Activated T-cell treated with anti-CD3 and anti-CD28 coated beads, Interleukin-2, amount 50 U/mL, for 72 hours (primary cell): ENCODE results near the gene CBX5. TPM values are rescaled to one million over a fixed set of nuclear protein-coding genes. Genes with fewer than 3 reads are reported as not detected.
"Not testable (repeated sequence)": the region's sequence is repeated elsewhere in the genome, so short reads cannot be mapped to it uniquely, and the experiment has no call there.

Experiments used
- ATAC-seq, 2 donors: fragments of 150-1000 bp; cut with Tn5 transposase; replicated peaks in 1 of 2; 2 replicates each; pipeline ENCODE4 v1.10.0; 2021; ENCODE audit warnings: moderate library complexity in 2 of 2, mild to moderate bottlenecking in 1 of 2
- DNase-seq, 2 donors: peaks; one replicate each; pipeline ENCODE4 v3.0.0; 2021 to 2022; ENCODE audit warnings: mixed read lengths in 1 of 2
- H3K27ac Mint-ChIP-seq: one replicate; pipeline ENCODE4 v1.8.0; 2022; ENCODE audit warnings: mild to moderate bottlenecking, moderate library complexity, mixed read lengths
- H3K27me3 Mint-ChIP-seq: one replicate; pipeline ENCODE4 v1.8.0; 2022; ENCODE audit warnings: low read depth, mixed read lengths
- H3K36me3 Mint-ChIP-seq, 2 donors: one replicate each; pipeline ENCODE4 v1.8.0; 2022; ENCODE audit warnings: mixed read lengths in 2 of 2, mild to moderate bottlenecking in 1 of 2; ENCODE audit not compliant: insufficient read depth in 2 of 2
- H3K4me1 Mint-ChIP-seq: one replicate; pipeline ENCODE4 v1.8.0; 2022; ENCODE audit warnings: low read depth, mixed read lengths
- H3K4me3 Mint-ChIP-seq, 2 donors: one replicate each; pipeline ENCODE4 v1.8.0; 2022; ENCODE audit warnings: mild to moderate bottlenecking in 2 of 2, mixed read lengths in 2 of 2, moderate library complexity in 2 of 2
- H3K9me3 Mint-ChIP-seq, 2 donors: one replicate each; pipeline ENCODE4 v1.8.0; 2022; ENCODE audit warnings: mixed read lengths in 2 of 2
- total RNA-seq, 2 donors: library from RNA; stranded (reverse); gene quantifications; one replicate each; pipeline ENCODE4 v1.2.3, GENCODE V29; 2022

Gene CBX5
- total RNA-seq, 2 donors from 2014 or later = 89.4 to 108 TPM

GRCh38 chr12:54286042-54287030, 6.4 kb upstream of the CBX5 start:
- DNase-seq (peak in 1 of 2 donors; percentile 23), ATAC-seq (peak in 1 of 2 donors; percentile 5)
- H3K27me3 Mint-ChIP-seq = no peaks in the 10 kb centered on the region
- H3K4me3 Mint-ChIP-seq = peak overlapping the region in 1 of 2 donors; percentile 39
- H3K36me3 Mint-ChIP-seq = peaks cover 24 to 25% of the 10 kb centered on the region in 2 donors
- no peaks in the 10 kb centered on the region for H3K9me3 Mint-ChIP-seq
- H3K27ac Mint-ChIP-seq = peak overlapping the region; percentile 87
- peaks cover 53% of the 10 kb centered on the region for H3K4me1 Mint-ChIP-seq

GRCh38 chr12:54285150-54286041, 5.5 kb upstream of the CBX5 start:
- H3K4me3 Mint-ChIP-seq = peak overlapping the region in 1 of 2 donors; percentile 39
- H3K36me3 Mint-ChIP-seq = peaks cover 24 to 25% of the 10 kb centered on the region in 2 donors
- DNase-seq = no peak
- no peaks in the 10 kb centered on the region for H3K27me3 Mint-ChIP-seq
- no peaks in the 10 kb centered on the region for H3K9me3 Mint-ChIP-seq
- no peak overlapping the region for H3K27ac Mint-ChIP-seq
- H3K4me1 Mint-ChIP-seq = peaks cover 53% of the 10 kb centered on the region
- no peak for ATAC-seq

GRCh38 chr12:54284070-54284780, 4.3 kb upstream of the CBX5 start:
- not testable (repeated sequence) for ATAC-seq, DNase-seq, H3K27ac Mint-ChIP-seq, H3K9me3 Mint-ChIP-seq, H3K27me3 Mint-ChIP-seq, H3K4me3 Mint-ChIP-seq
- Mint-ChIP-seq H3K36me3 (peaks cover 24 to 25% of the 10 kb centered on the region in 2 donors), H3K4me1 (peaks cover 53% of the 10 kb centered on the region)

GRCh38 chr12:54282949-54283593, 3.1 kb upstream of the CBX5 start:
- no peak overlapping the region for H3K4me3 Mint-ChIP-seq
- H3K9me3 Mint-ChIP-seq = no peaks in the 10 kb centered on the region
- DNase-seq = peak in 1 of 2 donors; percentile 46
- no peaks in the 10 kb centered on the region for H3K27me3 Mint-ChIP-seq
- peaks cover 58% of the 10 kb centered on the region for H3K4me1 Mint-ChIP-seq
- ATAC-seq = no peak
- H3K36me3 Mint-ChIP-seq = peaks cover 25 to 31% of the 10 kb centered on the region in 2 donors
- no peak overlapping the region for H3K27ac Mint-ChIP-seq

- not testable (repeated sequence) for H3K9me3 Mint-ChIP-seq, H3K27ac Mint-ChIP-seq, ATAC-seq, DNase-seq, H3K4me3 Mint-ChIP-seq, H3K27me3 Mint-ChIP-seq
- Mint-ChIP-seq H3K36me3 (peaks cover 22 to 23% of the 10 kb centered on the region in 2 donors), H3K4me1 (peaks cover 72% of the 10 kb centered on the region)
These were observed 1.8 kb upstream of the CBX5 start for GRCh38 chr12:54281694-54282093.

- H3K27ac Mint-ChIP-seq, H3K9me3 Mint-ChIP-seq, H3K27me3 Mint-ChIP-seq, H3K4me3 Mint-ChIP-seq, ATAC-seq, DNase-seq: not testable (repeated sequence)
- Mint-ChIP-seq H3K4me1 (peaks cover 72% of the 10 kb centered on the region), H3K36me3 (peaks cover 21 to 22% of the 10 kb centered on the region in 2 donors)
These were observed 1.3 kb upstream of the CBX5 start for GRCh38 chr12:54281261-54281638.

- DNase-seq (peak; percentile 93 to 97), ATAC-seq (peak; percentile 82 to 83)
- Mint-ChIP-seq H3K9me3 (no peaks in the 10 kb centered on the region), H3K27me3 (no peaks in the 10 kb centered on the region), H3K4me3 (no peak within 1 kb of the TSS), H3K27ac (no peak within 1 kb of the TSS), H3K4me1 (peaks cover 72% of the 10 kb centered on the region), H3K36me3 (peaks cover 15 to 18% of the 10 kb centered on the region in 2 donors)
These were observed 742 bp upstream of the CBX5 start, which contains the start of gene HNRNPA1 for GRCh38 chr12:54280468-54281260. HNRNPA1 (plus strand) TSS chr12:54280726; CDS start chr12:54280808, 82 bp downstream.

GRCh38 chr12:54279227-54279631, 693 bp downstream of the CBX5 start:
- Mint-ChIP-seq H3K4me3 (no peak overlapping the region), H3K27me3 (no peaks in the 10 kb centered on the region), H3K27ac (no peak overlapping the region), H3K36me3 (peaks cover 10 to 16% of the 10 kb centered on the region in 2 donors), H3K4me1 (peaks cover 72% of the 10 kb centered on the region), H3K9me3 (no peaks in the 10 kb centered on the region)
- no peak for DNase-seq
- ATAC-seq = no peak

GRCh38 chr12:54277823-54278276, 2.1 kb downstream of the CBX5 start:
- Mint-ChIP-seq H3K4me3 (no peak overlapping the region), H3K9me3 (no peaks in the 10 kb centered on the region), H3K36me3 (peaks cover 10 to 13% of the 10 kb centered on the region in 2 donors), H3K27ac (no peak overlapping the region), H3K27me3 (no peaks in the 10 kb centered on the region), H3K4me1 (peaks cover 72% of the 10 kb centered on the region)
- DNase-seq = no peak
- no peak for ATAC-seq

- Mint-ChIP-seq H3K27ac (peak overlapping the region; percentile 94), H3K36me3 (peaks cover 4 to 17% of the 10 kb centered on the region in 2 donors), H3K4me3 (peak overlapping the region in 1 of 2 donors; percentile 94), H3K27me3 (no peaks in the 10 kb centered on the region), H3K9me3 (no peaks in the 10 kb centered on the region), H3K4me1 (peaks cover 72% of the 10 kb centered on the region)
- ATAC-seq = no peak
- no peak for DNase-seq
These were observed 3.6 kb downstream of the CBX5 start for GRCh38 chr12:54276368-54276767.

- Mint-ChIP-seq H3K4me3 (no peak overlapping the region), H3K27me3 (no peaks in the 10 kb centered on the region), H3K4me1 (peaks cover 93% of the 10 kb centered on the region), H3K9me3 (no peaks in the 10 kb centered on the region), H3K27ac (peak overlapping the region; percentile 69), H3K36me3 (peaks cover 4 to 22% of the 10 kb centered on the region in 2 donors)
- ATAC-seq = no peak
- DNase-seq = no peak
These were observed 5.9 kb downstream of the CBX5 start for GRCh38 chr12:54273981-54274380.
